NAMALWA (cell line): ENCODE data around the gene SPAST.
"Not testable (repeated sequence)": the region's sequence is repeated elsewhere in the genome, so short reads cannot be mapped to it uniquely, and the experiment has no call there.

Experiments used
- DNase-seq: peaks from one replicate; pipeline ENCODE4 v3.0.0-alpha.2; 2015; ENCODE audit warnings: low spot score

The SPAST gene

GRCh38 chr2:32128636-32129035 is 65.3 kb downstream of the SPAST start:
- no peak for DNase-seq

- no peak for DNase-seq
These were observed 65.7 kb downstream of the SPAST start for GRCh38 chr2:32129086-32129485.

GRCh38 chr2:32135409-32135808 is 72.1 kb downstream of the SPAST start:
- peak; percentile 55 for DNase-seq

GRCh38 chr2:32136097-32136496 is 72.7 kb downstream of the SPAST start:
- DNase-seq: no peak

GRCh38 chr2:32151544-32151943 is 88.2 kb downstream of the SPAST start:
- DNase-seq: not testable (repeated sequence)

GRCh38 chr2:32159678-32160077 is 96.3 kb downstream of the SPAST start:
- DNase-seq: no peak

- DNase-seq: no peak
These were observed 97.9 kb downstream of the SPAST start for GRCh38 chr2:32161296-32161695.

- not testable (repeated sequence) for DNase-seq
These were observed 100.9 kb downstream of the SPAST start for GRCh38 chr2:32164254-32164653.

GRCh38 chr2:32165027-32165347 is 101.6 kb downstream of the SPAST start:
- DNase-seq: not testable (repeated sequence)

- no peak for DNase-seq
These were observed 102.8 kb downstream of the SPAST start for GRCh38 chr2:32166115-32166574.

- no peak for DNase-seq
These were observed 105.2 kb downstream of the SPAST start for GRCh38 chr2:32168513-32168912.

- no peak for DNase-seq
These were observed 109.5 kb downstream of the SPAST start for GRCh38 chr2:32172870-32173269.

- no peak for DNase-seq
These were observed 119.3 kb downstream of the SPAST start for GRCh38 chr2:32182667-32183066.

GRCh38 chr2:32189011-32189410 is 125.7 kb downstream of the SPAST start:
- DNase-seq: no peak

- no peak for DNase-seq
These were observed 129.1 kb downstream of the SPAST start for GRCh38 chr2:32192418-32192817.

- DNase-seq: no peak
These were observed 137.5 kb downstream of the SPAST start for GRCh38 chr2:32200814-32201213.

- DNase-seq: not testable (repeated sequence)
These were observed 140.1 kb downstream of the SPAST start for GRCh38 chr2:32203428-32203827.
